DND-41 (cell line): ENCODE data around the gene PPM1F.

ENCODE experiments used
- ATAC-seq: fragments of 200-7000 bp; cut with Tn5 transposase; 3 replicates; pipeline ENCODE4 v1.9.1; 2021; ENCODE audit warnings: low read depth; ENCODE audit not compliant: insufficient read depth
- DNase-seq: peaks from one replicate; pipeline ENCODE4 v3.0.0-alpha.2; 2020
- H2AFZ ChIP-seq: 2 replicates; pipeline ENCODE4 v1.6.0; 2012; ENCODE audit warnings: low read depth, low read length
- H3K27ac ChIP-seq: 2 replicates; pipeline ENCODE4 v1.5.1; 2012; ENCODE audit warnings: low read length, inconsistent platforms
- H3K27me3 ChIP-seq: fragments of 200-600 bp; sonication (generic); 2 replicates; pipeline ENCODE4 v1.6.0; 2012; ENCODE audit warnings: low read length, mild to moderate bottlenecking, inconsistent platforms; ENCODE audit not compliant: insufficient read depth, poor library complexity
- H3K36me3 ChIP-seq: 2 replicates; pipeline ENCODE4 v1.5.1; 2012; ENCODE audit warnings: low read length, inconsistent platforms; ENCODE audit not compliant: insufficient read depth
- H3K4me1 ChIP-seq: 2 replicates; pipeline ENCODE4 v1.5.1; 2012; ENCODE audit warnings: mild to moderate bottlenecking, low read length; ENCODE audit not compliant: insufficient read depth
- H3K4me2 ChIP-seq: 2 replicates; pipeline ENCODE4 v1.6.0; 2012; ENCODE audit warnings: mild to moderate bottlenecking, moderate library complexity, low read length, inconsistent platforms; ENCODE audit not compliant: insufficient read depth
- H3K4me3 ChIP-seq, 2 experiments: fragments of 200-600 bp in 1 of 2; shearing (Covaris generic) in 1 of 2; 2 replicates each; pipeline ENCODE4 v1.5.1; 2012 to 2016; ENCODE audit warnings: inconsistent platforms in 2 of 2, low read length in 2 of 2, mild to moderate bottlenecking in 2 of 2, low read depth in 1 of 2, moderate library complexity in 1 of 2
- H3K79me2 ChIP-seq: 2 replicates; pipeline ENCODE4 v1.6.0; 2012; ENCODE audit warnings: low read length, inconsistent platforms; ENCODE audit not compliant: insufficient read depth
- H3K9ac ChIP-seq: 2 replicates; pipeline ENCODE4 v1.6.0; 2012; ENCODE audit warnings: low read depth, mild to moderate bottlenecking, inconsistent platforms, low read length, moderate library complexity
- H3K9me3 ChIP-seq: 2 replicates; pipeline ENCODE4 v1.5.1; 2012; ENCODE audit warnings: low read length, moderate library complexity, mild to moderate bottlenecking, inconsistent platforms; ENCODE audit not compliant: insufficient read depth, severe bottlenecking
- H4K20me1 ChIP-seq: 2 replicates; pipeline ENCODE4 v1.6.0; 2012; ENCODE audit warnings: low read length; ENCODE audit not compliant: insufficient read depth
- EZH2 ChIP-seq: IDR thresholded peaks from 3 replicates; pipeline ENCODE4 v1.6.1; 2012; ENCODE audit warnings: borderline replicate concordance, low read depth, mild to moderate bottlenecking, moderate library complexity, low read length, inconsistent platforms; ENCODE audit not compliant: severe bottlenecking
- TF ChIP-seq, protein P1 (sequence below): IDR thresholded peaks from 2 replicates; pipeline ENCODE4 v1.5.1; 2012; ENCODE audit warnings: borderline replicate concordance, low read length, moderate library complexity, mild to moderate bottlenecking; ENCODE audit not compliant: poor library complexity, severe bottlenecking; ENCODE audit errors: extremely low read depth

PPM1F gene

GRCh38 chr22:21938071-21938822 is 14.4 kb downstream of the PPM1F start:
- H3K27ac ChIP-seq, result peak overlapping the region; percentile 83
- H4K20me1 ChIP-seq, result no peaks in the 10 kb centered on the region
- no peaks in the 10 kb centered on the region for H3K9me3 ChIP-seq
- H2AFZ ChIP-seq, result peak overlapping the region; percentile 97
- peak overlapping the region; percentile 19 to 68; a peak in 3 of 4 replicates for H3K4me3 ChIP-seq
- peak; percentile 94 for DNase-seq
- no peaks in the 10 kb centered on the region for H3K79me2 ChIP-seq
- H3K4me2 ChIP-seq, result peak overlapping the region; percentile 91
- peaks cover 24% of the 10 kb centered on the region for H3K4me1 ChIP-seq
- H3K9ac ChIP-seq, result peak overlapping the region; percentile 66
- H3K36me3 ChIP-seq, result peaks cover 27% of the 10 kb centered on the region
- H3K27me3 ChIP-seq, result no peaks in the 10 kb centered on the region
- peak; percentile 96 for ATAC-seq
- no peak for TF ChIP-seq EZH2
- TF ChIP-seq, protein P1, sequence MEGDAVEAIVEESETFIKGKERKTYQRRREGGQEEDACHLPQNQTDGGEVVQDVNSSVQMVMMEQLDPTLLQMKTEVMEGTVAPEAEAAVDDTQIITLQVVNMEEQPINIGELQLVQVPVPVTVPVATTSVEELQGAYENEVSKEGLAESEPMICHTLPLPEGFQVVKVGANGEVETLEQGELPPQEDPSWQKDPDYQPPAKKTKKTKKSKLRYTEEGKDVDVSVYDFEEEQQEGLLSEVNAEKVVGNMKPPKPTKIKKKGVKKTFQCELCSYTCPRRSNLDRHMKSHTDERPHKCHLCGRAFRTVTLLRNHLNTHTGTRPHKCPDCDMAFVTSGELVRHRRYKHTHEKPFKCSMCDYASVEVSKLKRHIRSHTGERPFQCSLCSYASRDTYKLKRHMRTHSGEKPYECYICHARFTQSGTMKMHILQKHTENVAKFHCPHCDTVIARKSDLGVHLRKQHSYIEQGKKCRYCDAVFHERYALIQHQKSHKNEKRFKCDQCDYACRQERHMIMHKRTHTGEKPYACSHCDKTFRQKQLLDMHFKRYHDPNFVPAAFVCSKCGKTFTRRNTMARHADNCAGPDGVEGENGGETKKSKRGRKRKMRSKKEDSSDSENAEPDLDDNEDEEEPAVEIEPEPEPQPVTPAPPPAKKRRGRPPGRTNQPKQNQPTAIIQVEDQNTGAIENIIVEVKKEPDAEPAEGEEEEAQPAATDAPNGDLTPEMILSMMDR, result peak; percentile 100

DNA sequence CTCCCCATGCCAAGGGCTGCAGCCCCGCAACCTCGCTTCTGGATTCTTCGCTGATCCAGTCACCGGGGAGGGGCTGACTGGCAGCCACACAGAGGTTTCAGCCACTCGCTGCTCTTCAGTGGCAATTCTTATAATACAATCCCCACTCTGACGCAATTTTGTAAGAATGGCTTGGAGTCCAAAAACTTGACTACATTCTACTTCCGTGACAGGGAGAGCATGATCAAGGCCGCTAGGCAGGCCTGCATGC is 14.9 kb downstream of the PPM1F start:
- Histone ChIP-seq H4K20me1 (no peaks in the 10 kb centered on the region), H3K9ac (peak overlapping the region; percentile 66), H2AFZ (peak overlapping the region; percentile 97), H3K36me3 (peaks cover 32% of the 10 kb centered on the region), H3K4me2 (peak overlapping the region; percentile 91), H3K9me3 (no peaks in the 10 kb centered on the region), H3K27ac (peak overlapping the region; percentile 83), H3K79me2 (no peaks in the 10 kb centered on the region), H3K27me3 (no peaks in the 10 kb centered on the region), H3K4me3 (peak overlapping the region in 1 of 2 experiments; percentile 68; a peak in 2 of 4 replicates), H3K4me1 (peaks cover 24% of the 10 kb centered on the region)
- no peak for ATAC-seq
- no peak for DNase-seq
- TF ChIP-seq EZH2, result no peak
- TF ChIP-seq, protein P1, result no peak

- Histone ChIP-seq H3K4me1 (peaks cover 24% of the 10 kb centered on the region), H2AFZ (peak overlapping the region; percentile 97), H3K4me3 (peak overlapping the region in 1 of 2 experiments; percentile 68; a peak in 2 of 4 replicates), H4K20me1 (no peaks in the 10 kb centered on the region), H3K79me2 (no peaks in the 10 kb centered on the region), H3K27ac (peak overlapping the region; percentile 83), H3K9me3 (no peaks in the 10 kb centered on the region), H3K4me2 (peak overlapping the region; percentile 91), H3K9ac (peak overlapping the region; percentile 66), H3K36me3 (peaks cover 37% of the 10 kb centered on the region), H3K27me3 (no peaks in the 10 kb centered on the region)
- no peak for ATAC-seq
- DNase-seq, result no peak
- TF ChIP-seq EZH2, result no peak
- TF ChIP-seq, protein P1, result no peak
Observed at GRCh38 chr22:21937041-21937820, 15.4 kb downstream of the PPM1F start.
